Common myeloid progenitor, CD34-positive (primary cell): ENCODE measurements around the gene NEURL1B. TPM values are rescaled to one million over a fixed set of nuclear protein-coding genes. Genes with fewer than 3 reads are reported as not detected.

Source experiments
- CTCF ChIA-PET: fragments of 350-600 bp; sonication (Branson Sonifier 250); formaldehyde crosslinking; loops from one replicate; lab custom pipeline; 2021; ENCODE audit warnings: antibody characterized with exemption; lab: Charles Lee
- POLR2A ChIA-PET: fragments of 350-600 bp; sonication (Branson Sonifier 250); formaldehyde crosslinking; loops from one replicate; lab custom pipeline; 2021; ENCODE audit warnings: antibody characterized with exemption; lab: Charles Lee
- DNase-seq, 3 donors: peaks; one replicate each; pipeline versions ENCODE4 v3.0.0 to v3.0.0-alpha.2; 2013
- H3K27ac ChIP-seq, 2 experiments: 1 replicate in 1 of 2; 2 replicates in 1 of 2; pipeline ENCODE4 v1.7.0; 2013; ENCODE audit warnings: inconsistent platforms in 2 of 2, low read length in 2 of 2, mild to moderate bottlenecking in 2 of 2, low read depth in 1 of 2, moderate library complexity in 1 of 2; ENCODE audit not compliant: severe bottlenecking in 2 of 2, insufficient read depth in 1 of 2, poor library complexity in 1 of 2
- H3K27me3 ChIP-seq, 5 experiments: replicated peaks in 2 of 5; 1 replicate in 3 of 5; 2 replicates in 2 of 5; pipeline versions ENCODE4 v1.6.1 to v1.7.0; 2013; ENCODE audit warnings: low read length in 4 of 5, mild to moderate bottlenecking in 2 of 5, moderate library complexity in 2 of 5, inconsistent platforms in 1 of 5; ENCODE audit not compliant: insufficient read depth in 5 of 5, control insufficient read depth in 4 of 5
- H3K36me3 ChIP-seq, 4 experiments: 1 replicate in 2 of 4; 2 replicates in 2 of 4; pipeline versions ENCODE4 v1.6.1 to v1.7.0; 2013; ENCODE audit warnings: low read length in 3 of 4, control low read depth in 1 of 4, mild to moderate bottlenecking in 1 of 4; ENCODE audit not compliant: control insufficient read depth in 4 of 4, insufficient read depth in 4 of 4
- H3K4me1 ChIP-seq, 4 experiments: 1 replicate in 3 of 4; 2 replicates in 1 of 4; pipeline versions ENCODE4 v1.6.1 to v1.7.1; 2013; ENCODE audit warnings: low read length in 3 of 4, mild to moderate bottlenecking in 3 of 4, control low read depth in 1 of 4, inconsistent platforms in 1 of 4, moderate library complexity in 1 of 4; ENCODE audit not compliant: control insufficient read depth in 4 of 4, insufficient read depth in 4 of 4; ENCODE audit errors: control extremely low read depth in 1 of 4
- H3K4me3 ChIP-seq, 7 experiments: 1 replicate in 4 of 7; 2 replicates in 3 of 7; pipeline versions ENCODE4 v1.5.1 to v1.7.0; 2013; ENCODE audit warnings: mild to moderate bottlenecking in 7 of 7, low read length in 6 of 7, moderate library complexity in 6 of 7, inconsistent platforms in 2 of 7, low read depth in 2 of 7, control low read depth in 1 of 7; ENCODE audit not compliant: insufficient read depth in 4 of 7, control insufficient read depth in 1 of 7; ENCODE audit errors: extremely low read depth in 1 of 7
- H3K9me3 ChIP-seq, 5 experiments: 1 replicate in 4 of 5; 2 replicates in 1 of 5; pipeline versions ENCODE4 v1.6.1 to v1.7.1; 2013; ENCODE audit warnings: low read length in 4 of 5, mild to moderate bottlenecking in 2 of 5, inconsistent platforms in 1 of 5, low read depth in 1 of 5, moderate library complexity in 1 of 5; ENCODE audit not compliant: control insufficient read depth in 4 of 5, insufficient read depth in 2 of 5; ENCODE audit errors: control extremely low read depth in 1 of 5
- WGBS: methylation state at CpG from one replicate; pipeline ENCODE4 v1.1.5; 2013; ENCODE audit not compliant: insufficient coverage; 5-methylcytosine and 5-hydroxymethylcytosine counted together
- polyA plus RNA-seq: library from polyadenylated mRNA; unstranded; fragments of 120-200 nt; gene quantifications from one replicate; pipeline ENCODE4 v1.2.1, GENCODE V29; 2013

Gene NEURL1B
- 10.8 TPM for polyA plus RNA-seq

GRCh38 chr5:172640822-172641358, at the start of gene NEURL1B:
Gene NEURL1B (plus strand): TSS chr5:172641263. CDS start chr5:172641407, 144 bp downstream.
- peak; percentile 63 to 82 (median 79) for DNase-seq
- 0% methylated on average over 44 of the region's 54 CpGs for WGBS
- peak within 1 kb of the TSS; percentile 64 to 88 (median 68) for H3K4me3 ChIP-seq
- H3K27me3 ChIP-seq: peaks cover 0 to 6% (median 0%) of the 10 kb centered on the region in 5 experiments
- H3K36me3 ChIP-seq: peaks cover 0 to 8% (median 3%) of the 10 kb centered on the region in 4 experiments
- H3K4me1 ChIP-seq: peaks cover 0 to 70% (median 42%) of the 10 kb centered on the region in 4 experiments
- H3K27ac ChIP-seq: peak within 1 kb of the TSS in 1 of 2 experiments; percentile 16
- ChIA-PET CTCF (interaction anchor here (0.9 to 4.6 kb wide), 12 partner anchors 18 to 167 kb away, joined by 3 to 44 read pairs (median 6); no protein-coding TSS in a partner anchor), POLR2A (interaction anchor here (1.7 kb wide), 1 partner anchor 19 kb away, joined by 5 read pairs; no protein-coding TSS in a partner anchor)
- no peaks in the 10 kb centered on the region for H3K9me3 ChIP-seq

- Histone ChIP-seq H3K36me3 (no peaks in the 10 kb centered on the region), H3K27me3 (peaks cover 0 to 2% (median 0%) of the 10 kb centered on the region in 5 experiments), H3K27ac (no peak overlapping the region), H3K4me1 (peaks cover 0 to 7% (median 2%) of the 10 kb centered on the region in 4 experiments), H3K9me3 (no peaks in the 10 kb centered on the region), H3K4me3 (no peak overlapping the region)
- DNase-seq: no peak
- ChIA-PET CTCF (interaction anchor here (2.4 kb wide), 1 partner anchor 12 kb away, joined by 8 read pairs; no protein-coding TSS in a partner anchor), POLR2A (no interaction called here)
- WGBS: 89% methylated on average over 4 of the region's 6 CpGs
Observed at GRCh38 chr5:172591636-172592035, 49.4 kb upstream of the NEURL1B start.

GRCh38 chr5:172592881-172593280, 48.2 kb upstream of the NEURL1B start:
- ChIA-PET POLR2A (interaction anchor here (0.6 kb wide), 1 partner anchor 15 kb away, joined by 3 read pairs; no protein-coding TSS in a partner anchor), CTCF (interaction anchor here (1.6 to 2.4 kb wide), 2 partner anchors 13 to 47 kb away, joined by 3 to 8 read pairs; no protein-coding TSS in a partner anchor)
- no peak overlapping the region for H3K4me3 ChIP-seq
- H3K36me3 ChIP-seq: no peaks in the 10 kb centered on the region
- peaks cover 0 to 2% (median 0%) of the 10 kb centered on the region in 5 experiments for H3K27me3 ChIP-seq
- 100% methylated on average over 4 of the region's 5 CpGs for WGBS
- DNase-seq: no peak
- H3K9me3 ChIP-seq: no peaks in the 10 kb centered on the region
- no peak overlapping the region for H3K27ac ChIP-seq
- H3K4me1 ChIP-seq: peaks cover 0 to 7% (median 2%) of the 10 kb centered on the region in 4 experiments

GRCh38 chr5:172593306-172593705, 47.8 kb upstream of the NEURL1B start:
- peaks cover 0 to 7% (median 2%) of the 10 kb centered on the region in 4 experiments for H3K4me1 ChIP-seq
- H3K27me3 ChIP-seq: peaks cover 0 to 2% (median 0%) of the 10 kb centered on the region in 5 experiments
- H3K36me3 ChIP-seq: no peaks in the 10 kb centered on the region
- H3K4me3 ChIP-seq: no peak overlapping the region
- H3K27ac ChIP-seq: no peak overlapping the region
- POLR2A ChIA-PET: no interaction called here
- WGBS: 91% methylated on average over 10 of the region's 12 CpGs
- no peaks in the 10 kb centered on the region for H3K9me3 ChIP-seq
- CTCF ChIA-PET: interaction anchor here (1.6 to 2.4 kb wide), 2 partner anchors 14 to 46 kb away, joined by 3 to 8 read pairs; no protein-coding TSS in a partner anchor
- DNase-seq: no peak

- Histone ChIP-seq H3K4me3 (no peak overlapping the region), H3K27me3 (peaks cover 0 to 2% (median 0%) of the 10 kb centered on the region in 5 experiments), H3K36me3 (no peaks in the 10 kb centered on the region), H3K27ac (no peak overlapping the region), H3K4me1 (peaks cover 0 to 7% (median 2%) of the 10 kb centered on the region in 4 experiments), H3K9me3 (no peaks in the 10 kb centered on the region)
- DNase-seq: no peak
- ChIA-PET CTCF (interaction anchor here (1.6 to 2.4 kb wide), 2 partner anchors 14 to 46 kb away, joined by 3 to 8 read pairs; no protein-coding TSS in a partner anchor), POLR2A (no interaction called here)
- 95% methylated on average over 8 of the region's 8 CpGs for WGBS
Observed at GRCh38 chr5:172593721-172594235, 47.3 kb upstream of the NEURL1B start.

- no peak overlapping the region for H3K4me3 ChIP-seq
- H3K27me3 ChIP-seq: peaks cover 0 to under 1% (median 0%) of the 10 kb centered on the region in 5 experiments
- no peaks in the 10 kb centered on the region for H3K36me3 ChIP-seq
- CTCF ChIA-PET: no interaction called here
- no peak for DNase-seq
- POLR2A ChIA-PET: no interaction called here
- WGBS: 80% methylated on average over 7 of the region's 8 CpGs
- H3K27ac ChIP-seq: no peak overlapping the region
- H3K4me1 ChIP-seq: peaks cover 0 to 7% (median 2%) of the 10 kb centered on the region in 4 experiments
- H3K9me3 ChIP-seq: no peaks in the 10 kb centered on the region
Observed at GRCh38 chr5:172594431-172594830, 46.6 kb upstream of the NEURL1B start.
